ENCODE data around the gene PTPRN2.
"Not testable (repeated sequence)": the region's sequence is repeated elsewhere in the genome, so short reads cannot be mapped to it uniquely, and the experiment has no call there.

PTPRN2 gene

DNA sequence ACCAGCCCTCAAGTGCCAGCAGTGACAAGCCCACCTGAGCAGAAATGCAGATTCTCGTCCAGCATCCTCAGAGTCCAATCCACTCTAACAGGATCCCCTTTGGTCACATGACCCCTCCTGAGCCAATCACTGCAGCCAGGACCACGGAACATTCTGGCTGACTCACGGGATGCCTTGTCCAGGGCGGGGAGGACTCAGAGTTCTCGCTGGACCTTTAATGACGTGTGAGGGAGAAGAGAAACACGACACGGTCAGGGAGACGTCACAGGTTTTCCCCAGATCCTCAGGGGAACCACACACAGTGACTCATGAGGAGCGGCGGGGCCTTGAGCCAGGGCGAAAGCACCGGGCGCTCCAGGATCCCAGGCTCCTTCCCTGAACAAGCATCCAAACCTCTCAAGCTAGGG lies 155.7 kb downstream of the PTPRN2 start:
- DNase-seq, result no peak

GRCh38 chr7:158431055-158431940 lies 156.3 kb downstream of the PTPRN2 start:
- no peak for DNase-seq

DNA sequence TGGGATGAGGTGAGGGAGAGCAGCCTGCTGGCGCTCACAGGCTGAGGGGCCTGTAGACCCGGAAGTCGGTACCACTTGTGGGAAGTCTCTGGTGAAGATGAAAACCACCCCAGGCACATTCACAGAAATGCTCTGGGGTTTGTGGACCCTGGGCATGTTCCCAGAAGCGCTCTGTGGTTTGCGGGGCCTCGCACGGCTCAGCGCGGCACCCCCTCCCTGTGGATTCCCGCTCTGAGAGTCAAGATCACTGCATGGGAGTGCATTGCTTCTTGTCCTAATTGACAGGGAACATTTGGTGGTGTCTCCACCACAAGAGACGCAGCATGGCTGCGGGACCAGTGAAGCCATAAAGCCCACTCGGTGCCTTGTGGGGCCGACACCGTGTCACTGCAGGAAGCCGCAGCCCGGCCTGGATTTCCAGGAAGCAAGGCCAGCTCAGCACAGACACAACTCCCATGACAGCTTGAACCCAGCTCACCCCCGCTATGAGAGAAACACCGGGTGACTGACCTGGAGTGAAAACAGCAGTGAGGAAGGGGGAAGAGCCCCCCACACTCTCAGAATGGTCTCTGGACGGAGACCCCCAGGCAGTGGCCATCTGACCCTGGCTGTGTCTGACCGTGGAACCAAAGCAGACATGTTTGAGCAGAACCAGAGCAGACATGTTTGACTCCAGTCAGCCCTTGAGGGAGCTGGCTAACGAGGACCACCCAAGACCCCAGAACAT lies 157.2 kb downstream of the PTPRN2 start:
- DNase-seq, result no peak

GRCh38 chr7:158428837-158429753 lies 158.5 kb downstream of the PTPRN2 start:
- no peak for DNase-seq

DNA sequence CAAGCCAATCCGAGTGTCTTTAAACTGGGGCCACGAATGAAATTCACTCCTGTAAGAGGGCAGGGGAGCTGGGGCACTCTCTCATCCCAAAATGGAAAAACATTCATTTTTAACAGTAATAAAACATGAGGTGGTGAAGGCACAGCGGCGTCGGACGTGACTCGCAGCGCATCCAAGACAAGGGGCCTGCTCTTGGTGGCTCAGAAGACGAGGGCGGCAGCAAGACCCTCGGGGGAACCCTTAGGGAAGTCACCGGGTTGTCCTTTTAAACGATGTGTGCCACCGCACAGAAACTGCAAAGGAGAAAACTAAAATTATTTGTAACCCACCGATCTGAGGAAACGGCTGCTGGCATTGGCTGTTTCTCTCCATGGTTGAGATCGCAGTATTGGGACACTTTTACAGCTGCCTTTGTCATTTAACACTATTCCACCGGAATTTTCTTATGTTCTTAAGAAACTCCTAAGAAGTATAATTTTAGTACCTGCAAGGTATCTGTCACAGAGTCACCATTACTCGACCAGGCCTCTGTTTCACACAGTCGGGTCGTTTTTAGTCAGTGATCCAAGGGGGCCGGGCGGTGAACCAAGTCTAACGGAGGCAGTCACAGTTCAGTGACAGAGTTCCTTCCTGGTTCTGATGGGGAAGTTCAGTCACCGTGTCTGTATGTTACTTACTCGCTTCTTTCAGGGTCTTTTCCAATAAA lies 159.3 kb downstream of the PTPRN2 start:
- DNase-seq, result no peak

DNA sequence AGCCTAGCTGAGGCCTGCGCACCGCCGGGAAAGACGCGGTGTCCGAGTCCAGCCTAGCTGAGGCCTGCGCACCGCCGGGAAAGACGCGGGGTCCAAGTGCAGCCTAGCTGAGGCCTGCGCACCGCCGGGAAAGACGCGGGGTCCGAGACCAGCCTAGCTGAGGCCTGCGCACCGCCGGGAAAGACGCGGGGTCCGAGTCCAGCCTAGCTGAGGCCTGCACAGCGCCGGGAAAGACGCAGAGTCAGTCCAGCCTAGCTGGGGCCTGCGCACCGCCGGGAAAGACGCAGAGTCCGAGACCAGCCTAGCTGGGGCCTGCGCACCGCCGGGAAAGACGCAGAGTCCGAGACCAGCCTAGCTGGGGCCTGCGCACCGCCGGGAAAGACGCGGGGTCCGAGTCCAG lies 161.9 kb downstream of the PTPRN2 start:
- not testable (repeated sequence) for DNase-seq

DNA sequence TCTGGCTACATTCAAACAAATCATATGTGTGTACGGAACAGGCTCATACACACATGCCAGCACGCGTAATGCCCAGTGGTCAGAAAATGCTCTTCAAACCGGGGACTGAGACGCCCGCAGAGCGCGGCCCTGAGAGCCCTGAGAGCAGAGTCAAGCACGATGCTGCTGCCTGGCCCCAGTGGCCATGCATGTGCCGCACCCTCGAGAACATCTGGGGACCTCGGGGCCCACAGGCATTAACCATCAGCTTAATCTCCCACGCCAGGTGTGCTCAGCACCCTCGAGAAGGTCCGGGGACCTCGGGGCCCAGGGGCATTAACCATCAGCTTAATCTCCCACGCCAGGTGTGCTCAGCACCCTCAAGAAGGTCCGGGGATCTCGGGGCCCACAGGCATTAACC lies 163.1 kb downstream of the PTPRN2 start:
- DNase-seq, result no peak

GRCh38 chr7:158424011-158424410 lies 163.6 kb downstream of the PTPRN2 start:
- no peak for DNase-seq

GRCh38 chr7:158422887-158423560 lies 164.6 kb downstream of the PTPRN2 start:
- DNase-seq, result no peak

- no peak for DNase-seq
These were observed 165.3 kb downstream of the PTPRN2 start for GRCh38 chr7:158422196-158422886.

DNA sequence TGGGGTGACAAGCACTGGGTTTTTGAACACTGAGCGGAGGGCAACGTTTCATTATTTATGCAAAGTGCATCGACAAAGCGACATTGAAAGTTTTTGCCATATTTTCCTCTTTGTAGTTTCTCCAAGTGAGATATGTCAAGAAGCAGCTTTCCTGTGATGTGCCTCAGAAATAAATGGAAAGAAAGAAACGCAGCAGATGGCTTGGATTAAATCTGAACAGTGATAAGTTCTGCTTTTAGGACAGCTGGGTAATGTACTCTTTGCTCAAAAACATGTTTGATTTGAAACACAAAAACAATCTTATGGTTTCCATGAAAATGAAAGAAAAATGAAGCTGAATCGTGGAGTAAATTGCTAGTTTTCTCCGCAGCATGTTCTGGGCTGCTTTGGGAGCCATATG lies 166.3 kb downstream of the PTPRN2 start:
- DNase-seq, result no peak

GRCh38 chr7:158420591-158421340 lies 166.9 kb downstream of the PTPRN2 start:
- DNase-seq, result no peak

DNA sequence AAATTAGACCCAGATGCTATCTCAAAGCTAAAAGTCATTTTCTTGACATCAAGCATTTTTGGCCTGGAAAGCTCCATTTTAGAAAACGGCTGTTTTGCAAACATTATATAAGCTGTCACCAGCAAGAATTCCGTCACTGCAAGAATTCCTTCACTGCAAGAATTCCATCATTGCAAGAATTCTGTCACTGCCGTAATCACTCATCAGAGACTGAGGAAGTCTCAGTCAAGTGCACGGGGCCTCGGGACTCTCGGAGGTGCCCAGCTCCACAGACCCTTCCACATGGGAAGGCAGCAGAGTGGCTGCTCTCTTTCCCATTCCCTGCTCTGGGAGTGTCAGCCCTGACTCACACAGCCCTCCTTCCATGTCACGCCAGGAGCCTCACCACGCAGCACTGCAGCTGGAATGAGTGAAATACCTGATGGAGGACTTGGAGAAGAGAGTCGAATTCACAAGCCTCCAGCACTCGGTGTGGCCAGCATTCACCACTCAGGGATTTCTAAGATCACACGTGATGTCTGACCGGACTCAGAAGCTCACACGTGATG lies 168.3 kb downstream of the PTPRN2 start:
- no peak for DNase-seq

- DNase-seq, result not testable (repeated sequence)
These were observed 169.2 kb downstream of the PTPRN2 start for GRCh38 chr7:158418395-158418794.

GRCh38 chr7:158416283-158416933 lies 171.2 kb downstream of the PTPRN2 start:
- DNase-seq, result no peak

- no peak for DNase-seq
These were observed 172.3 kb downstream of the PTPRN2 start for GRCh38 chr7:158415316-158415715.

DNA sequence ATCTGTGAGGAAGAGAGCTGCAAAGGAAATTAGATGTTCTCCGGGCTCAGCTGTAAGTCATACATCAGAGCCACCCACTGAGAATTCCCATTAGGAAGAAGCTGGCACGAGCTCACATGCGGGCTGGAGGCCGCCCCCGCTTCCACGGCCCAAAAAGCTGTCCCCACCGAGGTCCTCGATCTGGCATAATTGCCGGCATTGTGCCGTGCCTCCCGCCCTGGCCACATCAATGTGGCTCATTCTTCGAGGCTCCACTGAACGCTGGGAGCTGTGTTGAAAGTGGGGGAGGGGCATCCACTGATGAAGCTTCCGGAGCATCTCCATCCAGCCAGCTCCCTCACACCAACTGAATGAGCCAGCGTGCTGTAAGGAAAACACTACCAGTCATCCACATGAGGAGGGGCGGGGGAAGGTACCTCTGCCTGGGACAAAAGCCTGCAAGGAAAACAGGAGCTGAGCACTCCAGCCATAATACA lies 173.1 kb downstream of the PTPRN2 start:
- no peak for DNase-seq

DNA sequence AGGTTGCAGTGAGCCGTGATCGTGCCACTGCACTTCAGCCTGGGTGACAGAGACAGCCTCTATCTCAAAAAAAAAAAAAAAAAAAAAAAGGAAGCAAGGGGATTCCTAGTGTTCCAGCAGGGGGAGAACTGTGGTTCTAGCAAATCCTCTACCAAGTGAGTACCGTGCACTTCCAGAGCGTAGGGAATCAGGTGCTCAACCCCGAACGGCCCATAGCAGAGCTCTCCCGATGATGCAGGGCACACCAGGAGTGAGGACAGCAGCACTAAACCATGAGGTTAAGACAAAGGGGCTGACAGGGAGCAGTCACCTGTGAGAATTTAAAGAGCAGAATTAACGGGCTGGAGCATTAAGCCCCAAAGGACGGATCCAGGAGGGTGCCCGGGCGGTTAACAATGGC lies 173.6 kb downstream of the PTPRN2 start:
- no peak for DNase-seq

GRCh38 chr7:158411232-158411950 lies 176.2 kb downstream of the PTPRN2 start:
- DNase-seq, result no peak
